Skeletal muscle satellite cell (primary cell): ENCODE results near the gene CHRND.

Source experiments
- H3K27me3 ChIP-seq: 2 replicates; pipeline ENCODE4 v1.7.0; 2013; ENCODE audit warnings: low read length; ENCODE audit not compliant: control insufficient read depth, insufficient read depth
- H3K36me3 ChIP-seq: 2 replicates; pipeline ENCODE4 v1.7.0; 2013; ENCODE audit warnings: mild to moderate bottlenecking, control low read depth, low read length; ENCODE audit not compliant: insufficient read depth
- H3K4me1 ChIP-seq: 2 replicates; pipeline ENCODE4 v1.7.0; 2013; ENCODE audit warnings: low read length; ENCODE audit not compliant: control insufficient read depth, insufficient read depth
- H3K4me2 ChIP-seq: 2 replicates; pipeline ENCODE4 v1.7.0; 2013; ENCODE audit warnings: mild to moderate bottlenecking, low read length
- H3K4me3 ChIP-seq: 2 replicates; pipeline ENCODE4 v1.7.0; 2013; ENCODE audit warnings: low read length
- H3K9ac ChIP-seq: 2 replicates; pipeline ENCODE4 v1.7.0; 2013; ENCODE audit warnings: mild to moderate bottlenecking, low read depth, low read length, moderate library complexity
- H3K9me3 ChIP-seq: replicated peaks from 2 replicates; pipeline ENCODE4 v1.7.0; 2013; ENCODE audit warnings: mild to moderate bottlenecking, control low read depth, low read length

The CHRND gene

GRCh38 chr2:232483923-232484627, 41.9 kb upstream of the CHRND start:
- Histone ChIP-seq H3K4me2 (no peak overlapping the region), H3K36me3 (no peaks in the 10 kb centered on the region), H3K9me3 (no peaks in the 10 kb centered on the region), H3K9ac (no peak overlapping the region), H3K4me1 (no peaks in the 10 kb centered on the region), H3K4me3 (no peak overlapping the region), H3K27me3 (peaks cover 74% of the 10 kb centered on the region)

GRCh38 chr2:232484628-232485347, 41.2 kb upstream of the CHRND start:
- Histone ChIP-seq H3K4me3 (no peak overlapping the region), H3K36me3 (no peaks in the 10 kb centered on the region), H3K4me2 (no peak overlapping the region), H3K27me3 (peaks cover 73% of the 10 kb centered on the region), H3K4me1 (no peaks in the 10 kb centered on the region), H3K9ac (no peak overlapping the region), H3K9me3 (no peaks in the 10 kb centered on the region)

GRCh38 chr2:232485348-232485756, 40.6 kb upstream of the CHRND start:
- no peaks in the 10 kb centered on the region for H3K9me3 ChIP-seq
- no peak overlapping the region for H3K4me2 ChIP-seq
- H3K9ac ChIP-seq = no peak overlapping the region
- no peaks in the 10 kb centered on the region for H3K4me1 ChIP-seq
- no peaks in the 10 kb centered on the region for H3K36me3 ChIP-seq
- H3K4me3 ChIP-seq = no peak overlapping the region
- peaks cover 74% of the 10 kb centered on the region for H3K27me3 ChIP-seq

- Histone ChIP-seq H3K4me2 (no peak overlapping the region), H3K9me3 (no peaks in the 10 kb centered on the region), H3K36me3 (no peaks in the 10 kb centered on the region), H3K4me3 (no peak overlapping the region), H3K9ac (no peak overlapping the region), H3K4me1 (no peaks in the 10 kb centered on the region), H3K27me3 (peaks cover 72% of the 10 kb centered on the region)
Observed at GRCh38 chr2:232485757-232486557, 40.0 kb upstream of the CHRND start.

- Histone ChIP-seq H3K9me3 (no peaks in the 10 kb centered on the region), H3K36me3 (no peaks in the 10 kb centered on the region), H3K4me1 (no peaks in the 10 kb centered on the region), H3K27me3 (peaks cover 71% of the 10 kb centered on the region), H3K4me3 (no peak overlapping the region), H3K4me2 (peak overlapping the region; percentile 25), H3K9ac (no peak overlapping the region)
Observed at GRCh38 chr2:232486558-232487384, 39.2 kb upstream of the CHRND start.

GRCh38 chr2:232487385-232488096, 38.4 kb upstream of the CHRND start, which contains the start of gene ECEL1:
Gene ECEL1, minus strand, starts transcription at chr2:232487834. Its CDS starts 1,181 bp downstream, at chr2:232486653.
- no peaks in the 10 kb centered on the region for H3K4me1 ChIP-seq
- no peaks in the 10 kb centered on the region for H3K9me3 ChIP-seq
- peak within 1 kb of the TSS; percentile 25 for H3K4me2 ChIP-seq
- H3K9ac ChIP-seq = no peak within 1 kb of the TSS
- no peaks in the 10 kb centered on the region for H3K36me3 ChIP-seq
- peaks cover 69% of the 10 kb centered on the region for H3K27me3 ChIP-seq
- H3K4me3 ChIP-seq = no peak within 1 kb of the TSS

- Histone ChIP-seq H3K27me3 (peaks cover 71% of the 10 kb centered on the region), H3K4me2 (no peak overlapping the region), H3K9ac (no peak overlapping the region), H3K4me1 (no peaks in the 10 kb centered on the region), H3K36me3 (no peaks in the 10 kb centered on the region), H3K4me3 (no peak overlapping the region), H3K9me3 (no peaks in the 10 kb centered on the region)
Observed at GRCh38 chr2:232488097-232488711, 37.8 kb upstream of the CHRND start.

GRCh38 chr2:232488721-232489300, 37.1 kb upstream of the CHRND start:
- Histone ChIP-seq H3K27me3 (peaks cover 65% of the 10 kb centered on the region), H3K4me2 (no peak overlapping the region), H3K4me3 (no peak overlapping the region), H3K4me1 (no peaks in the 10 kb centered on the region), H3K9me3 (no peaks in the 10 kb centered on the region), H3K9ac (no peak overlapping the region), H3K36me3 (no peaks in the 10 kb centered on the region)

- H3K9me3 ChIP-seq = no peaks in the 10 kb centered on the region
- no peaks in the 10 kb centered on the region for H3K36me3 ChIP-seq
- peaks cover 56% of the 10 kb centered on the region for H3K27me3 ChIP-seq
- no peaks in the 10 kb centered on the region for H3K4me1 ChIP-seq
- H3K4me2 ChIP-seq = no peak overlapping the region
- no peak overlapping the region for H3K4me3 ChIP-seq
- H3K9ac ChIP-seq = no peak overlapping the region
Observed at GRCh38 chr2:232489516-232490220, 36.3 kb upstream of the CHRND start.
